HepG2 (cell line): Measurements from ENCODE around the gene RPSA. TPM values are rescaled to one million over a fixed set of nuclear protein-coding genes. Genes with fewer than 3 reads are reported as not detected.

Source experiments
- ATAC-seq: fragments of 200-7000 bp; cut with Tn5 transposase; 3 replicates; pipeline ENCODE4 v1.9.1; 2020; ENCODE audit warnings: mild to moderate bottlenecking, moderate library complexity
- BruUV-seq: library from RNA; stranded (reverse); fragments of 400-500 nt; replicated peaks from 2 replicates; lab custom pipeline; 2021; lab: Mats Ljungman, UMichigan
- CTCF ChIA-PET: fragments of 300-600 bp; formaldehyde crosslinking; extraction: SDS; loops from one replicate; lab custom pipeline; 2021; ENCODE audit warnings: low total read pairs, inconsistent platforms, low intra/inter-chr PET ratio; lab: Yijun Ruan, JAX
- POLR2A ChIA-PET: fragments of 350-600 bp; sonication (Branson Sonifier 250); formaldehyde crosslinking; loops from one replicate; lab custom pipeline; 2020; ENCODE audit warnings: antibody characterized with exemption, inconsistent platforms; lab: Yijun Ruan, JAX
- DNase-seq: peaks from one replicate; pipeline ENCODE4 v3.0.0-alpha.2; 2015; ENCODE audit warnings: low spot score
- FAIRE-seq: peaks from 3 replicates; lab custom pipeline; 2011; peaks lifted over from hg19 to GRCh38; lab: Jason Lieb, UNC
- H2AFZ ChIP-seq: one replicate; pipeline ENCODE4 v1.6.1; 2011; ENCODE audit warnings: low read length, inconsistent platforms
- H3K27ac ChIP-seq: fragments of 300-600 bp; 3 replicates; pipeline ENCODE4 v1.8.0; 2011; ENCODE audit warnings: mixed run types, mild to moderate bottlenecking, mixed read lengths, low read length, inconsistent platforms; ENCODE audit not compliant: insufficient read depth; ENCODE audit errors: extremely low read length
- H3K27me3 ChIP-seq, 2 experiments: fragments of 200-600 bp in 1 of 2; 2 replicates in 1 of 2; 3 replicates in 1 of 2; pipeline versions ENCODE4 v1.6.0 to v1.8.0; 2011; ENCODE audit warnings: low read length in 2 of 2, mild to moderate bottlenecking in 2 of 2, moderate library complexity in 2 of 2, inconsistent platforms in 1 of 2; ENCODE audit not compliant: insufficient read depth in 2 of 2, control insufficient read depth in 1 of 2
- H3K36me3 ChIP-seq, 2 experiments: fragments of 200-600 bp in 1 of 2; replicated peaks in 1 of 2; 2 replicates in 1 of 2; 3 replicates in 1 of 2; pipeline versions ENCODE4 v1.5.1 to v1.8.0; 2011; ENCODE audit warnings: low read length in 2 of 2, inconsistent platforms in 1 of 2; ENCODE audit not compliant: insufficient read depth in 2 of 2, control insufficient read depth in 1 of 2
- H3K4me1 ChIP-seq: 2 replicates; pipeline ENCODE4 v1.5.1; 2012; ENCODE audit warnings: low read length, inconsistent platforms; ENCODE audit not compliant: insufficient read depth
- H3K4me2 ChIP-seq: 2 replicates; pipeline ENCODE4 v1.6.0; 2011; ENCODE audit warnings: low read depth, low read length, inconsistent platforms
- H3K4me3 ChIP-seq, 3 experiments: fragments of 200-600 bp in 1 of 3; sonication (generic), shearing (Covaris generic) in 1 of 3; replicated peaks in 1 of 3; 2 replicates each; pipeline ENCODE4 v1.5.1; 2011 to 2016; ENCODE audit warnings: low read length in 3 of 3, inconsistent platforms in 2 of 3, low read depth in 2 of 3, mild to moderate bottlenecking in 2 of 3, control low read depth in 1 of 3, mixed read lengths in 1 of 3; ENCODE audit not compliant: insufficient read depth in 1 of 3
- H3K79me2 ChIP-seq: one replicate; pipeline ENCODE4 v1.6.1; 2011; ENCODE audit warnings: low read length, inconsistent platforms; ENCODE audit not compliant: insufficient read depth
- H3K9ac ChIP-seq: 2 replicates; pipeline ENCODE4 v1.6.0; 2011; ENCODE audit warnings: mild to moderate bottlenecking, low read depth, low read length, inconsistent platforms; ENCODE audit not compliant: insufficient read depth
- H3K9me3 ChIP-seq: 2 replicates; pipeline ENCODE4 v1.5.1; 2012; ENCODE audit warnings: mild to moderate bottlenecking, low read length
- H4K20me1 ChIP-seq: 2 replicates; pipeline ENCODE4 v1.6.0; 2011; ENCODE audit warnings: inconsistent platforms, mild to moderate bottlenecking, low read length, moderate library complexity; ENCODE audit not compliant: insufficient read depth
- CHD2 ChIP-seq: IDR thresholded peaks from 2 replicates; pipeline ENCODE4 v1.6.1; 2011; ENCODE audit warnings: low read depth, low read length, improper control_type of control experiment
- CTCF ChIP-seq: sonication (generic); formaldehyde crosslinking; IDR thresholded peaks from 2 replicates; pipeline ENCODE4 v1.5.0; 2020; ENCODE audit warnings: mild to moderate bottlenecking, missing genetic modification reagents, moderate library complexity
- GFI1 ChIP-seq: sonication (generic); formaldehyde crosslinking; IDR thresholded peaks from 2 replicates; pipeline ENCODE4 v1.5.0; 2020; ENCODE audit warnings: missing genetic modification reagents, mild to moderate bottlenecking, borderline replicate concordance
- MYPOP ChIP-seq: sonication (generic); formaldehyde crosslinking; IDR thresholded peaks from 2 replicates; pipeline ENCODE4 v1.8.1; 2023; ENCODE audit warnings: mild to moderate bottlenecking, moderate library complexity, missing genetic modification reagents
- SALL1 ChIP-seq: sonication (generic); formaldehyde crosslinking; IDR thresholded peaks from 2 replicates; pipeline ENCODE4 v1.8.0; 2022; ENCODE audit warnings: mild to moderate bottlenecking, missing genetic modification reagents
- TEAD3 ChIP-seq: optimal IDR thresholded peaks from 2 replicates; pipeline ENCODE3; 2016; ENCODE audit warnings: borderline replicate concordance
- TP53 ChIP-seq: sonication (generic); formaldehyde crosslinking; conservative IDR thresholded peaks from 2 replicates; pipeline ENCODE4 v1.4.0; 2020; ENCODE audit warnings: missing genetic modification reagents
- ZNF264 ChIP-seq: sonication (generic); formaldehyde crosslinking; IDR thresholded peaks from 2 replicates; pipeline ENCODE4 v1.4.0; 2020; ENCODE audit warnings: missing genetic modification reagents
- ZNF543 ChIP-seq: sonication (generic); formaldehyde crosslinking; IDR thresholded peaks from 2 replicates; pipeline ENCODE4 v1.4.0; 2020; ENCODE audit warnings: mild to moderate bottlenecking, missing genetic modification reagents
- ZNF703 ChIP-seq: sonication (generic); formaldehyde crosslinking; IDR thresholded peaks from 2 replicates; pipeline ENCODE4 v1.5.1; 2020; ENCODE audit warnings: missing genetic modification reagents, mild to moderate bottlenecking, moderate library complexity, borderline replicate concordance
- ZXDC ChIP-seq: sonication (generic); formaldehyde crosslinking; IDR thresholded peaks from 2 replicates; pipeline ENCODE4 v1.5.0; 2020; ENCODE audit warnings: mild to moderate bottlenecking, missing genetic modification reagents
- WGBS: methylation state at CpG from one replicate; pipeline ENCODE4 v1.1.6; 2017; ENCODE audit warnings: low lambda C conversion rate; 5-methylcytosine and 5-hydroxymethylcytosine counted together
- in situ Hi-C: cut with HindIII; loops from 2 replicates; pipeline ENCODE4 v1.10.0; 2017; ENCODE audit warnings: low pct_unique_long_range_greater_than_20kb; ENCODE audit not compliant: extremely low pct_ligation_motif_present
- intact Hi-C: fragments of 100-400 bp; cut with micrococcal nuclease; formaldehyde crosslinking; loops from one replicate; pipeline ENCODE4 v1.10.0; 2022; ENCODE audit not compliant: unreplicated experiment
- polyA plus RNA-seq, 8 experiments: library from polyadenylated mRNA; depleted of rRNA in 3 of 8; stranded (reverse) in 7 of 8; unstranded in 1 of 8; fragments of >200 nt; fragmentation: Illumina TruSeq in 4 of 8; extraction: Trizol in 4 of 8; gene quantifications; 2 replicates each; pipeline versions ENCODE4 v1.2.1 to v1.2.3, GENCODE V29; 2011 to 2016; ENCODE audit warnings: low read depth in 4 of 8, missing spikeins in 1 of 8, mixed read lengths in 1 of 8; ENCODE audit not compliant: insufficient read depth in 1 of 8
- total RNA-seq, 5 experiments: library from RNA; depleted of rRNA; stranded (reverse); fragments of >200 nt; fragmentation: Illumina TruSeq; extraction: Trizol; gene quantifications; 2 replicates each; pipeline ENCODE4 v1.2.3, GENCODE V29; 2016; ENCODE audit warnings: low read depth in 1 of 5
- TF ChIP-seq, protein P1 (sequence below): IDR thresholded peaks from 2 replicates; pipeline ENCODE4 v1.6.1; 2016; ENCODE audit warnings: low read depth

Gene RPSA
- total and polyA plus RNA-seq, 2 of the 13 experiments (the other 11 are each of a cell fraction or from before 2014, with no cell fraction given), result 1,683 to 3,226 TPM

- TF ChIP-seq TP53 (CRISPR knock-in tag) (no peak), ZNF703 (CRISPR knock-in tag) (no peak), MYPOP (CRISPR knock-in tag) (no peak), ZNF543 (CRISPR knock-in tag) (no peak), CTCF (CRISPR knock-in tag) (peak; percentile 54)
Observed at GRCh38 chr3:39443530-39443929, 37.0 kb downstream of the RPSA start (continued).

DNA sequence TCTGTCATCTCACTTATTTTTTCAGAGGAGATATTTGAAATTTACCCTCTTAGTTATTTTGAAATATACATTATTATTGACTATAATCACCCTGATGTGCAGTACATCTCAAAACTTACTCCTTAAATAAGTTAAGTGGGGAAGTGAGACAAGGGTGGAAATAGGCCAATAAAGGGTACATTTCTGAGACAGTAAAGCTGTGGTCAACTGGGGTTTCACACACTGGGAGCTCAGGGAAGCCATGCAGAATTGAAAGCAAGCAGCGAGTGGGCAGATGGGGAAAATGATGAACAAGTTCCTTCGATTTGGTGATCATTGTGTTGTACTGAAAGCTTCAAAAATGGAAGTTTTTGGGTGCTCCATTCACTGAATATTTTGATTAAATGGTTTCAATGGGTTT lies 39.4 kb downstream of the RPSA start:
- no peak for DNase-seq
- in situ Hi-C loops, result loop anchor here (5.0 kb wide), 1 partner anchor 56 kb away; no protein-coding TSS in a partner anchor
- TF ChIP-seq, protein P1, sequence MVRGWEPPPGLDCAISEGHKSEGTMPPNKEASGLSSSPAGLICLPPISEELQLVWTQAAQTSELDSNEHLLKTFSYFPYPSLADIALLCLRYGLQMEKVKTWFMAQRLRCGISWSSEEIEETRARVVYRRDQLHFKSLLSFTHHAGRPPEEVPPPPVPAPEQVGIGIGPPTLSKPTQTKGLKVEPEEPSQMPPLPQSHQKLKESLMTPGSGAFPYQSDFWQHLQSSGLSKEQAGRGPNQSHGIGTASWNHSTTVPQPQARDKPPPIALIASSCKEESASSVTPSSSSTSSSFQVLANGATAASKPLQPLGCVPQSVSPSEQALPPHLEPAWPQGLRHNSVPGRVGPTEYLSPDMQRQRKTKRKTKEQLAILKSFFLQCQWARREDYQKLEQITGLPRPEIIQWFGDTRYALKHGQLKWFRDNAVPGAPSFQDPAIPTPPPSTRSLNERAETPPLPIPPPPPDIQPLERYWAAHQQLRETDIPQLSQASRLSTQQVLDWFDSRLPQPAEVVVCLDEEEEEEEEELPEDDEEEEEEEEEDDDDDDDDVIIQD, result no peak
- no peak for TF ChIP-seq TEAD3 (CRISPR knock-in tag)
- TF ChIP-seq CHD2, result no peak
- no peak for TF ChIP-seq ZNF264 (CRISPR knock-in tag)
- no peak for TF ChIP-seq GFI1 (CRISPR knock-in tag)
- TF ChIP-seq ZXDC (CRISPR knock-in tag), result no peak
- no peak for TF ChIP-seq SALL1 (CRISPR knock-in tag)
- TF ChIP-seq, all 625 proteins: peak for 0
- Histone ChIP-seq H3K79me2 (no peaks in the 10 kb centered on the region), H3K4me3 (no peak overlapping the region), H4K20me1 (no peaks in the 10 kb centered on the region), H3K27ac (no peak overlapping the region), H3K36me3 (no peaks in the 10 kb centered on the region), H3K9ac (no peak overlapping the region), H2AFZ (no peak overlapping the region), H3K4me2 (no peak overlapping the region), H3K4me1 (no peaks in the 10 kb centered on the region), H3K9me3 (no peaks in the 10 kb centered on the region), H3K27me3 (no peaks in the 10 kb centered on the region; a peak in 2 of 5 replicates)
- no TSS peak for BruUV-seq
- ATAC-seq (no peak), FAIRE-seq (no peak)
- POLR2A ChIA-PET, result no interaction called here
- intact Hi-C loops, result loop anchor here (5.0 kb wide), 1 partner anchor 546 kb away; no protein-coding TSS in a partner anchor
- CTCF ChIA-PET, result no interaction called here
- WGBS, result 2% methylated on average over 2 of the region's 2 CpGs
